H7 (cell line): ENCODE measurements around the gene IRX2. TPM values are rescaled to one million over a fixed set of nuclear protein-coding genes. Genes with fewer than 3 reads are reported as not detected.

ENCODE experiments used
- DNase-seq: peaks from one replicate; pipeline ENCODE4 v3.0.0; 2012
- H3K27me3 ChIP-seq: 2 replicates; pipeline ENCODE4 v1.6.0; 2011; ENCODE audit warnings: mild to moderate bottlenecking, low read length; ENCODE audit not compliant: control insufficient read depth, insufficient read depth
- H3K36me3 ChIP-seq: replicated peaks from 2 replicates; pipeline ENCODE4 v1.5.1; 2011; ENCODE audit warnings: low read length; ENCODE audit not compliant: control insufficient read depth, insufficient read depth
- H3K4me3 ChIP-seq: 2 replicates; pipeline ENCODE4 v1.5.1; 2011; ENCODE audit warnings: low read depth, mild to moderate bottlenecking, control low read depth, low read length, moderate library complexity; ENCODE audit not compliant: insufficient read depth
- total RNA-seq: library from RNA; depleted of rRNA; stranded (reverse); fragments of >200 nt; shearing (Covaris generic); gene quantifications from 2 replicates; pipeline ENCODE4 v1.2.3, GENCODE V29; 2014

Gene IRX2
- total RNA-seq, 1 experiment from 2014 or later = 51.4 TPM

DNA sequence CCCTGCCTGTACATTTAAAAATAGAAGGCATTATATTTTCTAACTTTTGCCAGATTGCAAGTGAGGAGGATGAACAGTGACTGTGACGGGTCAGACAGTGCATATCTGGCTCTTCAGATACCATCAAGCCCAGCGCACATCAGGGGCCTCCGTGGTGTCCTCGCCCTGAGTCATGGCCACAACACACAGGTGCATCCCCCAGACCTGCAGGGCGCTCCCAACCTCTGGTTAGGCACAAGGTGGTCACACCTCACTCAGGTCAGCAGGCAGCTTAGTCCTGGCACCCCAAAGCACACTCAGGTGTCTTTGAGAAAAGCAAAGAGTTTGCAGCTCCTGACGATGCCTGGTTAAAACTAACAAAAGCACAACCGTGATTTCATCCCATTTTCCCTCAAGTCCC lies 28.6 kb downstream of the IRX2 start:
- H3K36me3 ChIP-seq = no peaks in the 10 kb centered on the region
- DNase-seq = no peak
- H3K27me3 ChIP-seq = no peaks in the 10 kb centered on the region
- H3K4me3 ChIP-seq = no peak overlapping the region

DNA sequence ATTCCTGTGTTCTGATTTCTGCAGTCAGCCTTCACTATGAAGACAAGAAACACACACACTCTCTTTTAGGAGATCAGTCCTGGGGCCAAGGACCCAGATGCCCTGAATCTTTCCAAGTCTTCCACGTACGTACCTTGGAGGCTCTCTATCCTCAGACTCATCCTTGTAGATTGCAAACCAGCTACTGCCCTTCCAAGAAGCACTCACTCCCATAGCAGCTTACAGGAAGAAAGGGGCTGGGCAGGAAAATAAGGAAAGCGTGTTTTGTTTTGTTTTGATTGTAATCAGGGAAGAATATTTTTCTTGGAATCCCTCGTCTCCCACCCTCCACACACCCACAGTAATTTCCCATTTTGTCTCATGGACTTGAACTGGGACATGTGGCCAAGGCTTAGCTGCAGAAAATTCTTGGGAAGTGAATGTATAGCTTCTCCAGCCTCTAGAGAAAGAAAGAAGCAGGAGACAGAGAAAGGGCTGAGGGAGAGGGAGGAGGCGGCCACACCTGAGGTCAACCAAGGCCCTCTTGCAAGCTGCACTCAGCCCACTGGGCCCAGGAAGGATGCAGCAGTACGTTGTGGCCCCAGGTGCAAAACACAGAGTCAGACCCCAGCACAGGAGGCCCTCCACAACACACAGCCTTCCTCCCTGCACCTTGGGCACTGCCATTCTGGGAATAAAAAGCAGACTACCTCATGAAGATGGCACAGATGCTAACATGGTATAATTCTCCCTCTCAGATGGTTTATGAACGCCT lies 29.9 kb downstream of the IRX2 start:
- DNase-seq = no peak
- no peaks in the 10 kb centered on the region for H3K36me3 ChIP-seq
- H3K27me3 ChIP-seq = no peaks in the 10 kb centered on the region
- H3K4me3 ChIP-seq = no peak overlapping the region

DNA sequence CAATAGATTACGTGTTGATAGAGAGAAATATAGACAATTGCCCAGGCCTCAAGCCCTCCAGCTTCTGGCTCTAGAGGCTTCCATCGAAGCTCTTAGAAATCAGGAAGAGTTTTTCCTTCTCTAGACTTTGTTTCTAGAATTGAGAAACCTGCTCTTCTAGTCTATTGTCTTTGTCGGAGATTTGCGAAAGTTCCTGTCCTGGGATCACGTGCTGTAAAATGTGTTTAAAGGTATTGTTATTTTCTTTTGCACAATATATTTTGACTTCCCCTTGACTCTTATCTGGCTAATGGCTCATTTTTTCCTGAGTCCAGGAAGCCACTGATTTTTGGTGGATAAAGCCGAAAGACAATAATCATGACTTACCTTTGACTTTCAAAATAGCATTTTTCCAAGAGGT lies 32.1 kb downstream of the IRX2 start:
- DNase-seq = no peak
- no peaks in the 10 kb centered on the region for H3K27me3 ChIP-seq
- H3K4me3 ChIP-seq = no peak overlapping the region
- no peaks in the 10 kb centered on the region for H3K36me3 ChIP-seq

GRCh38 chr5:2718115-2718514 lies 33.4 kb downstream of the IRX2 start:
- no peak for DNase-seq
- Histone ChIP-seq H3K36me3 (no peaks in the 10 kb centered on the region), H3K27me3 (no peaks in the 10 kb centered on the region), H3K4me3 (no peak overlapping the region)

- no peak for DNase-seq
- H3K4me3 ChIP-seq = no peak overlapping the region
- H3K36me3 ChIP-seq = no peaks in the 10 kb centered on the region
- H3K27me3 ChIP-seq = no peaks in the 10 kb centered on the region
These were observed 35.6 kb downstream of the IRX2 start for GRCh38 chr5:2715856-2716255.

GRCh38 chr5:2714805-2715204 lies 36.7 kb downstream of the IRX2 start:
- H3K27me3 ChIP-seq = no peaks in the 10 kb centered on the region
- H3K4me3 ChIP-seq = no peak overlapping the region
- DNase-seq = no peak
- no peaks in the 10 kb centered on the region for H3K36me3 ChIP-seq

DNA sequence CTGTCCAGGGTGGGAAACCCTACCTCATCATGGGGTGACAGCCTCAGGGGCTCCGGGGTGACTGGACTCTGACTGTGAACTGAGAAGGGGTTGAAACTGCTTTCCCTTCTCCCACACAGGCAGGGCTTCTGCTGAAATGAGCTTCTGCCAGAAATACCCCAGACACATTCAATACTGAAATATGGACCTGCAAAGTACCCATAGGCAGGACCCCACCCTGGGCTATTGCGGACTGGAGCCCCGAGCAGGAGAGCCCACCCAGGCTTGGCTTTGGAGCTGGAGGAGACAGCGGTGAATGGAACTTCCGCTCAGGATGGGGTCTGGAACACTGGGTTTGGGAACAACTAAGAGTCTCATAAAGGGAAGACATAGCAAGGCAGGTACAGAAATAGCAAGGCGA lies 37.5 kb downstream of the IRX2 start:
- no peak overlapping the region for H3K4me3 ChIP-seq
- no peak for DNase-seq

GRCh38 chr5:2711446-2712425 lies 39.7 kb downstream of the IRX2 start:
- Histone ChIP-seq H3K36me3 (no peaks in the 10 kb centered on the region), H3K27me3 (no peaks in the 10 kb centered on the region), H3K4me3 (no peak overlapping the region)
- DNase-seq = no peak

More for the DNA sequence above, 37.5 kb downstream of the IRX2 start:
- H3K36me3 ChIP-seq = no peaks in the 10 kb centered on the region
- H3K27me3 ChIP-seq = no peaks in the 10 kb centered on the region

GRCh38 chr5:2710910-2711309 lies 40.6 kb downstream of the IRX2 start:
- no peaks in the 10 kb centered on the region for H3K36me3 ChIP-seq
- H3K27me3 ChIP-seq = no peaks in the 10 kb centered on the region
- H3K4me3 ChIP-seq = no peak overlapping the region
- DNase-seq = peak; percentile 70

DNA sequence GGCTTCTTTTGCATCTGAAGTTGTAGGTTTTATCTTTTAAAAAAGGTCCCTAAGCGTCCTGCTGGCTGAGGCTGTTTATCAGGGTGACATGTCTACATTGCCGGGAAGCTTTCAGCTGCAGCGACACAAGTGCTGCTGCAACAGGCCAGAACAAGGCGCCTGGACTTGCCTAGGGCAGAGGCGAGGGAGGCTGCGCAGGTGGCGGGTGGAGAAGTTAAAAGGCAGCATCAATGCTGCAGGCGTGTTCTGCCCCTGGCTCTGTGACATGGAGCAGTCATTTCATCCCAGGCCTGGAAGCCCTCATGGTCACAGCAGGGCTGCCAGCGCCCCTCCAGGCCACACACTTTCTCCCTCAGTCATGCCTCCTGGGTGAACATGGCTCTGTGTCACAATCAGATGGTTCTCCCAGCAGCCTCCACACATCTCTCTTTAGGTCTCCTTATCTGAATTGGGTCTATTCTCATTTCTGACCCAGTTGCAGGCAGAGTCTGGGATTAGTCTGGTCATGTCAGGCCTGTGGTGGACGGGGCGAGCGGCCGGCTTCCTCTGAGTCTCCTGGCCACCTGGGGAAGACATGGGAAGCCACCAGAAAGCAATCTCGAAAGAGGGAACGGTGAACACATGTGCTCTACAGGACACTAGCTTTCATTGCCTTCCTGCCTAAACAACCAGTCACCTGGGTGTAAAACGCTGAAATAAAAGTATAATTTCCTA lies 41.3 kb downstream of the IRX2 start:
- H3K36me3 ChIP-seq = no peaks in the 10 kb centered on the region
- H3K27me3 ChIP-seq = no peaks in the 10 kb centered on the region
- DNase-seq = no peak
- no peak overlapping the region for H3K4me3 ChIP-seq

- DNase-seq = no peak
- no peaks in the 10 kb centered on the region for H3K27me3 ChIP-seq
- H3K4me3 ChIP-seq = no peak overlapping the region
- no peaks in the 10 kb centered on the region for H3K36me3 ChIP-seq
These were observed 42.7 kb downstream of the IRX2 start for GRCh38 chr5:2708751-2709150.

DNA sequence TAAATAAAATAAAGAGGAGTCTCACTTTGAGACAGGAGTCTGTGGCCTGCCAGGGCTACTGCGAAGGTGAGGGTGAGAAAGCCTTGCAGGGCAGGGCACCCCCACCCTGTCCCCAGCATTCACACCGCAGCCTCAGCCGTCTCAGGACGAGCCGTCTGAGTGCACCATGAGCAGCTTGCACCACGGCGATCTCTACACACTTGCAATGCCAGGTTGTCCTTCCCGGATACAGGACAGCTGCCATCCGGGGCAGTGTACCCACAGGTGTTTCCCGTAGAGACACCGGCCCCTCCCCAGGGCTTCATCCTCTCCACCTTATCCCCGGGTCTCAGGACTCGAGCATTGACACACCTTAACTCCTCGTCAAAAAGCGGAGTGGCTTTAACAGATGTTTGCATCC lies 43.3 kb downstream of the IRX2 start:
- DNase-seq = no peak
- H3K4me3 ChIP-seq = no peak overlapping the region

DNA sequence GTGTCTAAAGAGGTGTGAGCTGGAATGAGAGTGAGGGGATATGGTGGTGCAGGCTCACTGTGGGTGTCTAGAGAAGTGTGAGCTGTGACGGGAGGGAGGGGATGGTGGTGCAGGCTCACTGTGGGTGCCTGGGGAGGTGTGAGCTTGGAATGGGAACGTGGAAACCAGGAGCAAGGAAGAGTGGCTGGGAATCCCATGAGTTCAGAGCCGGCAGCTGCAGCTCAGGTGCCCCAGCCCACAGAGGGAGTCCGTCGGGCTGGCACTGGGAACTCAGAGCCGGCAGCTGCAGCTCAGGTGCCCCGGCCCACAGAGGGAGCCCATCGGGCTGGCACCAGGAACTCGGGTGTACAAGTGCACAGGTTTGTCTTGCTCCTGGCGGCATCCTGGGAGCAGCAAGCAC lies 45.6 kb downstream of the IRX2 start:
- Histone ChIP-seq H3K27me3 (no peaks in the 10 kb centered on the region), H3K4me3 (no peak overlapping the region), H3K36me3 (no peaks in the 10 kb centered on the region)
- DNase-seq = no peak

More for the DNA sequence above, 43.3 kb downstream of the IRX2 start:
- Histone ChIP-seq H3K27me3 (no peaks in the 10 kb centered on the region), H3K36me3 (no peaks in the 10 kb centered on the region)

DNA sequence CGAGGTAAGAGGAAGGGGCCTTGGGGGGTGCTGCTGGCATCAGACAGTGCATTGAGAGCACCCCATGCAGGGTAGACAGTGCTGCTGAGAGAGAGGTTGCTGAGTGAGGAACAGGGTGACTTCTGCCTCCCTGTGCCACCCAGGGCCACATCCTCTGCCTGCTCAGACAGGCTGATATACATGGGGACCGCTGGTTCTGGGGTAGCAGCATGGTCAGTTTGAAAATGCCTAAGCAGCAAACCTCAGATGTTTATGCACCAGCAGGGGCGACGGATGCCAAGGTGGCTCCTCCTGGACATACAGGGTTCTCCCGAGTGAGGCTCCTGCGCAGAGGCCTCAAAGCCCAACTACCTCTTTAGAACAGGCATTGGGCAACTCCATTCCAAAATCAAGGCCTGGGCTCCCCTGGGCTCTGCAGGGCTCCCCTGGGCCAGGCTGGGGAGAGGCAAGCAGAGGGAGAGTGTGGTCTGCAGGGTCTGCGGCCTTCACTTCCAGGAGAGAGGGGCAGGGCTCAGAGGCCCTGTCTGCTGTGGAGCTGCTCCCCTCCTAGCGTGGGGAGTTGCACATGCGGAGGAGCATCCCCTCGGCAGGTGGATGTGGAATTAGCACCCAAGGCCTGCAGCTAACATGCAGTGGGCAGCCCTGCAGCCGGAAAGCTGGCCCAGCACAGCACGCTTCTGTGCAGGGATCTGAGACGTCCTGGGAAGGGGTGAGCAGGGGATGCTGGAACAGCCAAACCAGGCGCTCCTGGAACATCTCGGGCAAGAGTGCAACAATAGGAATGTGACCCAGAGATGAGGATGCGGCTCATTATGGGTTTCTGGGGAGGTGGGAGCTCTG lies 46.5 kb downstream of the IRX2 start:
- H3K36me3 ChIP-seq = no peaks in the 10 kb centered on the region
- DNase-seq = no peak
- no peak overlapping the region for H3K4me3 ChIP-seq
- H3K27me3 ChIP-seq = no peaks in the 10 kb centered on the region
